ENCODE results near the gene KIF6. TPM values are rescaled to one million over a fixed set of nuclear protein-coding genes. Genes with fewer than 3 reads are reported as not detected.

KIF6 gene
- total RNA-seq, 4 donors from 2014 or later = not detected

GRCh38 chr6:39520411-39520810 is 204.8 kb downstream of the KIF6 start:
- H3K27me3 ChIP-seq = no peaks in the 10 kb centered on the region
- no peak overlapping the region for H3K27ac ChIP-seq
- no peaks in the 10 kb centered on the region for H3K4me1 ChIP-seq
- H3K36me3 ChIP-seq = no peaks in the 10 kb centered on the region
- ATAC-seq = no peak
- intact Hi-C loops (cut with DNase I; ENCODE audit: low total_unique reads) (no loop called here), in situ Hi-C loops (cut with MboI; ENCODE audit: low sequenced_read_pairs in 4 of 4) (no loop called here)
- no peak for DNase-seq
- TF ChIP-seq CTCF (IDR thresholded peaks at IDR 0.05 in 4 of 5, conservative IDR thresholded peaks at IDR 0.05 in 1 of 5) (no peak), POLR2A (IDR thresholded peaks at IDR 0.05) (no peak)
- no peak overlapping the region for H3K4me3 ChIP-seq
- no peaks in the 10 kb centered on the region for H3K9me3 ChIP-seq

GRCh38 chr6:39518221-39518620 is 207.0 kb downstream of the KIF6 start:
- TF ChIP-seq CTCF (IDR thresholded peaks at IDR 0.05 in 4 of 5, conservative IDR thresholded peaks at IDR 0.05 in 1 of 5) (no peak), POLR2A (IDR thresholded peaks at IDR 0.05) (no peak)
- Histone ChIP-seq H3K27ac (no peak overlapping the region), H3K4me1 (no peaks in the 10 kb centered on the region), H3K36me3 (no peaks in the 10 kb centered on the region), H3K27me3 (no peaks in the 10 kb centered on the region), H3K4me3 (no peak overlapping the region), H3K9me3 (no peaks in the 10 kb centered on the region)
- DNase-seq (no peak), ATAC-seq (no peak)
- in situ Hi-C loops (cut with MboI; ENCODE audit: low sequenced_read_pairs in 4 of 4) (no loop called here), intact Hi-C loops (cut with DNase I; ENCODE audit: low total_unique reads) (no loop called here)

- no peak overlapping the region for H3K27ac ChIP-seq
- DNase-seq = no peak
- no peaks in the 10 kb centered on the region for H3K27me3 ChIP-seq
- H3K4me3 ChIP-seq = no peak overlapping the region
- intact Hi-C loops (cut with DNase I; ENCODE audit: low total_unique reads) (no loop called here), in situ Hi-C loops (cut with MboI; ENCODE audit: low sequenced_read_pairs in 4 of 4) (no loop called here)
- TF ChIP-seq CTCF (IDR thresholded peaks at IDR 0.05 in 4 of 5, conservative IDR thresholded peaks at IDR 0.05 in 1 of 5) (no peak), POLR2A (IDR thresholded peaks at IDR 0.05) (no peak)
- H3K4me1 ChIP-seq = no peaks in the 10 kb centered on the region
- ATAC-seq = no peak
- H3K9me3 ChIP-seq = no peaks in the 10 kb centered on the region
- H3K36me3 ChIP-seq = no peaks in the 10 kb centered on the region
Observed at GRCh38 chr6:39517756-39518155, 207.5 kb downstream of the KIF6 start.

GRCh38 chr6:39516471-39516870 is 208.7 kb downstream of the KIF6 start:
- no peak overlapping the region for H3K27ac ChIP-seq
- ATAC-seq (no peak), DNase-seq (no peak)
- in situ Hi-C loops (cut with MboI; ENCODE audit: low sequenced_read_pairs in 4 of 4) = no loop called here
- H3K27me3 ChIP-seq = no peaks in the 10 kb centered on the region
- H3K4me1 ChIP-seq = no peaks in the 10 kb centered on the region
- H3K36me3 ChIP-seq = no peaks in the 10 kb centered on the region
- no peaks in the 10 kb centered on the region for H3K9me3 ChIP-seq
- no peak overlapping the region for H3K4me3 ChIP-seq
- TF ChIP-seq POLR2A (IDR thresholded peaks at IDR 0.05) = no peak
- no peak for TF ChIP-seq CTCF (IDR thresholded peaks at IDR 0.05 in 4 of 5, conservative IDR thresholded peaks at IDR 0.05 in 1 of 5)
- intact Hi-C loops (cut with DNase I; ENCODE audit: low total_unique reads) = no loop called here

DNA sequence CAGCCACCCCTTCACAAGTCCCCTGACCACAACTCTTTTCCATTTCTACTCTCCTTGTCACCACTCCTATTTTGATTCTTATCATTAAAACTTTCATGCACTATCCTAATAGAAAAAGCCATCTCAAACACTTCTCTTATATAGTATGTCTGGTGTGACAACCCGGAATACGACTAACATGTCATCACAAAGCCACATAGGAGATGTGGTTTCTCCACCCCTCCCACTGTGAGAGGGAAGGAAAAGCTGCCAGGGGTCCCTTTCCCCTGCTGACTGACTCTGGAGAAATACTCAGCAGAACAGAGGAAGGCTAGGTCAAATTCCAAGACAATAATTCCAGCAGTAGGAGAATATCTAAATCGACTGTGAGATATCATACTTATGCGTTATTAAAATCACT is 209.7 kb downstream of the KIF6 start:
- H3K27me3 ChIP-seq = no peaks in the 10 kb centered on the region
- TF ChIP-seq CTCF (IDR thresholded peaks at IDR 0.05 in 4 of 5, conservative IDR thresholded peaks at IDR 0.05 in 1 of 5) (no peak), POLR2A (IDR thresholded peaks at IDR 0.05) (no peak)
- no peaks in the 10 kb centered on the region for H3K9me3 ChIP-seq
- DNase-seq (no peak), ATAC-seq (no peak)
- in situ Hi-C loops (cut with MboI; ENCODE audit: low sequenced_read_pairs in 4 of 4) = no loop called here
- intact Hi-C loops (cut with DNase I; ENCODE audit: low total_unique reads) = no loop called here
- no peaks in the 10 kb centered on the region for H3K36me3 ChIP-seq
- H3K4me1 ChIP-seq = no peaks in the 10 kb centered on the region
- H3K4me3 ChIP-seq = no peak overlapping the region
- no peak overlapping the region for H3K27ac ChIP-seq

All from gastrocnemius medialis (tissue), 4 donors.